Neural progenitor cell (in vitro differentiated cells): ENCODE data around the gene KLHL3.

ENCODE experiments used
- EZH2 ChIP-seq: fragments of 200-600 bp; sonication (generic); IDR thresholded peaks from 2 replicates; pipeline ENCODE4 v1.6.1; 2017; ENCODE audit warnings: antibody characterized with exemption, mild to moderate bottlenecking, moderate library complexity
- EZH2phosphoT487 ChIP-seq: fragments of 200-600 bp; sonication (generic); IDR thresholded peaks from 2 replicates; pipeline ENCODE4 v1.6.1; 2017; ENCODE audit warnings: antibody characterized with exemption
- TF ChIP-seq, protein P1 (sequence below): fragments of 200-600 bp; sonication (generic); IDR thresholded peaks from 2 replicates; pipeline ENCODE4 v1.5.1; 2017; ENCODE audit warnings: antibody characterized with exemption, mild to moderate bottlenecking

GRCh38 chr5:137743031-137743640 is 7.2 kb upstream of the KLHL3 start:
- no peak for TF ChIP-seq EZH2
- TF ChIP-seq, protein P1, sequence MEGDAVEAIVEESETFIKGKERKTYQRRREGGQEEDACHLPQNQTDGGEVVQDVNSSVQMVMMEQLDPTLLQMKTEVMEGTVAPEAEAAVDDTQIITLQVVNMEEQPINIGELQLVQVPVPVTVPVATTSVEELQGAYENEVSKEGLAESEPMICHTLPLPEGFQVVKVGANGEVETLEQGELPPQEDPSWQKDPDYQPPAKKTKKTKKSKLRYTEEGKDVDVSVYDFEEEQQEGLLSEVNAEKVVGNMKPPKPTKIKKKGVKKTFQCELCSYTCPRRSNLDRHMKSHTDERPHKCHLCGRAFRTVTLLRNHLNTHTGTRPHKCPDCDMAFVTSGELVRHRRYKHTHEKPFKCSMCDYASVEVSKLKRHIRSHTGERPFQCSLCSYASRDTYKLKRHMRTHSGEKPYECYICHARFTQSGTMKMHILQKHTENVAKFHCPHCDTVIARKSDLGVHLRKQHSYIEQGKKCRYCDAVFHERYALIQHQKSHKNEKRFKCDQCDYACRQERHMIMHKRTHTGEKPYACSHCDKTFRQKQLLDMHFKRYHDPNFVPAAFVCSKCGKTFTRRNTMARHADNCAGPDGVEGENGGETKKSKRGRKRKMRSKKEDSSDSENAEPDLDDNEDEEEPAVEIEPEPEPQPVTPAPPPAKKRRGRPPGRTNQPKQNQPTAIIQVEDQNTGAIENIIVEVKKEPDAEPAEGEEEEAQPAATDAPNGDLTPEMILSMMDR, result peak; percentile 74
- TF ChIP-seq EZH2phosphoT487, result no peak
